B cell (primary cell): Measurements from ENCODE around the gene S100A13. TPM values are rescaled to one million over a fixed set of nuclear protein-coding genes. Genes with fewer than 3 reads are reported as not detected.

ENCODE experiments used
- ATAC-seq: fragments of 200-7000 bp; cut with Tn5 transposase; one replicate; pipeline ENCODE4 v1.10.0; 2021; ENCODE audit warnings: low read depth, mild to moderate bottlenecking, moderate number of reproducible peaks, moderate library complexity
- CTCF ChIA-PET: fragments of 350-600 bp; sonication (Branson Sonifier 250); formaldehyde crosslinking; loops from one replicate; lab custom pipeline; 2021; ENCODE audit warnings: antibody characterized with exemption, inconsistent platforms; lab: Charles Lee
- POLR2A ChIA-PET: fragments of 350-600 bp; sonication (Branson Sonifier 250); formaldehyde crosslinking; loops from one replicate; lab custom pipeline; 2021; ENCODE audit warnings: antibody characterized with exemption; lab: Charles Lee
- DNase-seq: peaks from one replicate; pipeline ENCODE4 v3.0.0; 2013
- H2AFZ ChIP-seq: 2 replicates; pipeline ENCODE4 v1.6.1; 2012; ENCODE audit warnings: mild to moderate bottlenecking, low read depth, low read length; ENCODE audit not compliant: insufficient read depth, poor library complexity, severe bottlenecking
- H3K27ac ChIP-seq, 2 donors: 1 replicate in 1 of 2; 2 replicates in 1 of 2; pipeline ENCODE4 v1.5.1; 2012 to 2013; ENCODE audit warnings: low read length in 2 of 2, mild to moderate bottlenecking in 2 of 2, moderate library complexity in 1 of 2
- H3K27me3 ChIP-seq, 4 experiments: fragments of 200-600 bp in 1 of 4; sonication (generic) in 1 of 4; replicated peaks in 1 of 4; 1 replicate in 2 of 4; 2 replicates in 2 of 4; pipeline versions ENCODE4 v1.6.1 to v1.7.0; 2013 to 2016; ENCODE audit warnings: low read length in 3 of 4, mild to moderate bottlenecking in 2 of 4, mixed read lengths in 1 of 4, moderate library complexity in 1 of 4; ENCODE audit not compliant: insufficient read depth in 4 of 4, control insufficient read depth in 3 of 4; ENCODE audit errors: control extremely low read depth in 1 of 4
- H3K36me3 ChIP-seq, 2 experiments: replicated peaks in 1 of 2; 1 replicate in 1 of 2; 2 replicates in 1 of 2; pipeline versions ENCODE4 v1.6.1 to v1.7.1; 2013; ENCODE audit warnings: low read length in 1 of 2; ENCODE audit not compliant: insufficient read depth in 2 of 2, control insufficient read depth in 1 of 2; ENCODE audit errors: control extremely low read depth in 1 of 2, extremely low read depth in 1 of 2
- H3K4me1 ChIP-seq, 2 donors: fragments of 200-600 bp in 1 of 2; sonication (generic) in 1 of 2; 1 replicate in 1 of 2; 2 replicates in 1 of 2; pipeline versions ENCODE4 v1.5.1 to v1.6.1; 2013 to 2017; ENCODE audit warnings: low read length in 2 of 2; ENCODE audit not compliant: control insufficient read depth in 2 of 2, insufficient read depth in 2 of 2
- H3K4me2 ChIP-seq: replicated peaks from 2 replicates; pipeline ENCODE3; 2012; ENCODE audit warnings: mild to moderate bottlenecking, low read depth, low read length; ENCODE audit not compliant: poor library complexity, severe bottlenecking
- H3K4me3 ChIP-seq, 5 experiments: fragments of 200-600 bp in 1 of 5; sonication (generic) in 1 of 5; 1 replicate in 3 of 5; 2 replicates in 2 of 5; pipeline versions ENCODE4 v1.5.1 to v1.7.0; 2011 to 2016; ENCODE audit warnings: low read length in 4 of 5, mild to moderate bottlenecking in 4 of 5, low read depth in 2 of 5, control low read depth in 1 of 5, moderate library complexity in 1 of 5; ENCODE audit not compliant: insufficient read depth in 1 of 5; ENCODE audit errors: control extremely low read depth in 1 of 5, extremely low read depth in 1 of 5
- H3K79me2 ChIP-seq: fragments of 200-600 bp; sonication (generic); one replicate; pipeline ENCODE4 v1.6.0; 2016; ENCODE audit warnings: low read length; ENCODE audit not compliant: control insufficient read depth, insufficient read depth
- H3K9ac ChIP-seq: fragments of 200-600 bp; sonication (generic); 2 replicates; pipeline ENCODE4 v1.6.1; 2017; ENCODE audit warnings: mild to moderate bottlenecking, low read length, moderate library complexity
- H3K9me3 ChIP-seq, 3 donors: one replicate each; pipeline versions ENCODE4 v1.6.1 to v1.7.1; 2013; ENCODE audit warnings: low read length in 2 of 3; ENCODE audit not compliant: control insufficient read depth in 2 of 3, insufficient read depth in 1 of 3; ENCODE audit errors: control extremely low read depth in 1 of 3
- H4K20me1 ChIP-seq: 2 replicates; pipeline ENCODE4 v1.6.0; 2012; ENCODE audit warnings: mild to moderate bottlenecking, low read length; ENCODE audit not compliant: insufficient read depth, control insufficient read depth, poor library complexity, severe bottlenecking
- H3K27ac Mint-ChIP-seq: one replicate; pipeline ENCODE4 v1.8.0; 2021; ENCODE audit warnings: mixed read lengths
- H3K27me3 Mint-ChIP-seq: one replicate; pipeline ENCODE4 v1.8.0; 2021; ENCODE audit warnings: mixed read lengths
- H3K4me1 Mint-ChIP-seq: one replicate; pipeline ENCODE4 v1.8.0; 2021; ENCODE audit warnings: mixed read lengths
- H3K4me3 Mint-ChIP-seq: one replicate; pipeline ENCODE4 v1.8.0; 2021; ENCODE audit warnings: mixed read lengths
- H3K9me3 Mint-ChIP-seq: one replicate; pipeline ENCODE4 v1.8.0; 2022; ENCODE audit warnings: mixed read lengths; ENCODE audit not compliant: insufficient read depth
- EZH2 ChIP-seq: IDR thresholded peaks from 2 replicates; pipeline ENCODE4 v1.6.1; 2012; ENCODE audit warnings: borderline replicate concordance, low read depth, mild to moderate bottlenecking, moderate library complexity, low read length; ENCODE audit not compliant: insufficient read depth, poor library complexity, severe bottlenecking
- WGBS: methylation state at CpG from one replicate; pipeline ENCODE4 v1.1.5; 2013; ENCODE audit warnings: missing lambda C conversion rate; ENCODE audit not compliant: insufficient coverage; 5-methylcytosine and 5-hydroxymethylcytosine counted together
- intact Hi-C: fragments of 100-400 bp; cut with micrococcal nuclease; formaldehyde crosslinking; loops from one replicate; pipeline ENCODE4 v1.10.0; 2022
- polyA plus RNA-seq: library from polyadenylated mRNA; depleted of rRNA; stranded (reverse); fragments of >200 nt; gene quantifications from 2 replicates; pipeline ENCODE4 v1.2.3, GENCODE V29; 2012
- total RNA-seq, 2 donors: library from RNA; stranded (reverse); fragments of 120-200 nt in 1 of 2; gene quantifications; 1 replicate in 1 of 2; 2 replicates in 1 of 2; pipeline versions ENCODE4 v1.2.3 to v1.2.4, GENCODE V29; 2013 to 2022
- TF ChIP-seq, protein P1 (sequence below): fragments of 200-600 bp; IDR thresholded peaks from one replicate; pipeline ENCODE4 v1.8.0; 2022; ENCODE audit warnings: antibody characterized with exemption, mild to moderate bottlenecking

Gene S100A13
- total and polyA plus RNA-seq, 2 donors (not counting 1 experiment from before 2014, with no cell fraction given), result 9.8 to 17.8 TPM

DNA sequence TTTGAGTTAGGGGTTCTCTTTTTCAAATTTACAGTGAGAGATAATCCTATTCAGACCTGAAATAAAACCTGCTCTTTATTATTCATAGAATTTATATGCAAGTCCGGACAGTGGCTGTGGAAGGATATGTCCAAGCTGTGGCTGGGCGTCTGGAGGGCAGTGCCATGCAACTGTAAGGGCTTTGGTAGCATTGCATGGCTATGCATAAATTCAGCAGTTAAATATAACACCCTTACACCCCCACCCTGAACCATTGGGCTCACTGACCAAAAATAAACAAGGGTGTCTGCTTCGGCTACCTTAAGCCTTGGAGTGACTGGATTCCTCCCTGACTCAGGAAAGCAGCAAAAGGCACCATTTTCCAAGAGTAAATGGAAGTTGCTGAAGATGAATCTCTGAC lies 12.0 kb upstream of the S100A13 start:
- DNase-seq (no peak), ATAC-seq (no peak)
- Histone ChIP-seq H3K9ac (no peak overlapping the region), H4K20me1 (peaks cover 26% of the 10 kb centered on the region), H3K4me1 (peaks cover 5 to 17% of the 10 kb centered on the region in 2 donors), H3K27ac (no peak overlapping the region), H3K79me2 (peaks cover 88% of the 10 kb centered on the region), H3K36me3 (peaks cover 46 to 83% of the 10 kb centered on the region in 2 experiments), H3K9me3 (no peaks in the 10 kb centered on the region), H3K4me3 (no peak overlapping the region), H3K4me2 (no peak overlapping the region), H2AFZ (no peak overlapping the region), H3K27me3 (no peaks in the 10 kb centered on the region)
- ChIA-PET POLR2A (no interaction called here), CTCF (no interaction called here)
- no peaks in the 10 kb centered on the region for H3K27me3 Mint-ChIP-seq
- H3K9me3 Mint-ChIP-seq, result no peaks in the 10 kb centered on the region
- WGBS, result no CpG with 5 or more reads among the region's 3 CpGs
- H3K4me3 Mint-ChIP-seq, result no peak overlapping the region
- H3K4me1 Mint-ChIP-seq, result peaks cover 43% of the 10 kb centered on the region
- intact Hi-C loops, result loop anchor here (10.0 kb wide), 1 partner anchor 104 kb away; the partner anchor contains the start of gene S100A6
- H3K27ac Mint-ChIP-seq, result no peak overlapping the region
- TF ChIP-seq EZH2, result no peak
- TF ChIP-seq, protein P1, sequence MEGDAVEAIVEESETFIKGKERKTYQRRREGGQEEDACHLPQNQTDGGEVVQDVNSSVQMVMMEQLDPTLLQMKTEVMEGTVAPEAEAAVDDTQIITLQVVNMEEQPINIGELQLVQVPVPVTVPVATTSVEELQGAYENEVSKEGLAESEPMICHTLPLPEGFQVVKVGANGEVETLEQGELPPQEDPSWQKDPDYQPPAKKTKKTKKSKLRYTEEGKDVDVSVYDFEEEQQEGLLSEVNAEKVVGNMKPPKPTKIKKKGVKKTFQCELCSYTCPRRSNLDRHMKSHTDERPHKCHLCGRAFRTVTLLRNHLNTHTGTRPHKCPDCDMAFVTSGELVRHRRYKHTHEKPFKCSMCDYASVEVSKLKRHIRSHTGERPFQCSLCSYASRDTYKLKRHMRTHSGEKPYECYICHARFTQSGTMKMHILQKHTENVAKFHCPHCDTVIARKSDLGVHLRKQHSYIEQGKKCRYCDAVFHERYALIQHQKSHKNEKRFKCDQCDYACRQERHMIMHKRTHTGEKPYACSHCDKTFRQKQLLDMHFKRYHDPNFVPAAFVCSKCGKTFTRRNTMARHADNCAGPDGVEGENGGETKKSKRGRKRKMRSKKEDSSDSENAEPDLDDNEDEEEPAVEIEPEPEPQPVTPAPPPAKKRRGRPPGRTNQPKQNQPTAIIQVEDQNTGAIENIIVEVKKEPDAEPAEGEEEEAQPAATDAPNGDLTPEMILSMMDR, result no peak

DNA sequence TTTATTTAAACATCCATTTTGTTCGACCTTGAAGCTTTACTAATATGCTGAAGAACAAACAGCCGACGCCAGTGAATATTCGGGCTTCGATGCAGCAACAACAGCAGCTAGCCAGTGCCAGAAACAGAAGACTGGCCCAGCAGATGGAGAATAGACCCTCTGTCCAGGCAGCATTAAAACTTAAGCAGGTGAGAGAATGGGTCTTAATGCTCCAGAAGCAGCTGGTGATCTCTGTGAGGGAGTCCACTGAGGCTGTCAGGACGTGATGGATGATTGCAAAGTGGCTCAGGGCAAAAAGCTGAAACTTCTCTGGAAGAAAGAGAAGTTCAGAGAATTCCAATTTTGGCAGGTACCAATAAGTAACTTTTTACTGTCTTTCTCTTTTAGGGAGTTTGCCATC lies 11.0 kb upstream of the S100A13 start:
- TF ChIP-seq, protein P1, result no peak
- TF ChIP-seq EZH2, result no peak
- H3K27ac Mint-ChIP-seq, result no peak overlapping the region
- H3K9me3 ChIP-seq, result peaks cover 0 to 5% (median 0%) of the 10 kb centered on the region in 3 donors
- H3K27me3 Mint-ChIP-seq, result no peaks in the 10 kb centered on the region
- H3K4me2 ChIP-seq, result no peak overlapping the region
- ChIA-PET CTCF (no interaction called here), POLR2A (no interaction called here)
- no peak overlapping the region for H3K4me3 ChIP-seq
- H3K36me3 ChIP-seq, result peaks cover 46 to 73% of the 10 kb centered on the region in 2 experiments
- peaks cover 8 to 21% of the 10 kb centered on the region in 2 donors for H3K4me1 ChIP-seq
- peaks cover 89% of the 10 kb centered on the region for H3K79me2 ChIP-seq
- H3K9me3 Mint-ChIP-seq, result no peaks in the 10 kb centered on the region
- no peak overlapping the region for H3K27ac ChIP-seq
- H3K4me1 Mint-ChIP-seq, result peaks cover 45% of the 10 kb centered on the region
- 93% methylated on average over 6 of the region's 6 CpGs for WGBS
- ATAC-seq (no peak), DNase-seq (no peak)
- intact Hi-C loops, result loop anchor here (10.0 kb wide), 1 partner anchor 103 kb away; the partner anchor contains the start of gene S100A6
- no peak overlapping the region for H2AFZ ChIP-seq
- peaks cover 26% of the 10 kb centered on the region for H4K20me1 ChIP-seq
- H3K9ac ChIP-seq, result no peak overlapping the region
- no peak overlapping the region for H3K4me3 Mint-ChIP-seq
- no peaks in the 10 kb centered on the region for H3K27me3 ChIP-seq
